Hypothalamus (tissue), 51 donors: ENCODE results near the gene GOT2.
"Not testable (repeated sequence)": the region's sequence is repeated elsewhere in the genome, so short reads cannot be mapped to it uniquely, and the experiment has no call there.

Experiments
- DNase-seq, 51 donors: peaks; one replicate each; lab custom pipeline; 2025; lab: John Stamatoyannopoulos, UW

GOT2 gene

GRCh38 chr16:58733671-58734458, at the start of gene GOT2:
Gene GOT2, minus strand, starts transcription at chr16:58734316. Its CDS starts 88 bp downstream, at chr16:58734228.
- peak in 50 of 51 donors; percentile 45 to 93 (median 72) for DNase-seq

- not testable (repeated sequence) for DNase-seq
Observed at GRCh38 chr16:58779291-58779690, 45.2 kb upstream of the GOT2 start.

GRCh38 chr16:58773870-58774269, 39.8 kb upstream of the GOT2 start:
- no peak for DNase-seq

- no peak for DNase-seq
Observed at GRCh38 chr16:58768145-58768544, 34.0 kb upstream of the GOT2 start.

- no peak for DNase-seq
Observed at GRCh38 chr16:58767581-58767980, 33.5 kb upstream of the GOT2 start.

- DNase-seq, result no peak
Observed at GRCh38 chr16:58756650-58757332, 22.7 kb upstream of the GOT2 start.

- DNase-seq, result peak in 48 of 51 donors; percentile 6 to 83 (median 49)
Observed at GRCh38 chr16:58755989-58756649, 22.0 kb upstream of the GOT2 start.

GRCh38 chr16:58753711-58754134, 19.6 kb upstream of the GOT2 start:
- no peak for DNase-seq

GRCh38 chr16:58744497-58744896, 10.4 kb upstream of the GOT2 start:
- DNase-seq, result no peak

GRCh38 chr16:58741976-58742375, 7.9 kb upstream of the GOT2 start:
- DNase-seq, result no peak

- DNase-seq, result no peak
Observed at GRCh38 chr16:58741166-58741565, 7.0 kb upstream of the GOT2 start.

GRCh38 chr16:58738672-58739296, 4.7 kb upstream of the GOT2 start:
- no peak for DNase-seq

GRCh38 chr16:58736341-58736740, 2.2 kb upstream of the GOT2 start:
- not testable (repeated sequence) for DNase-seq

- DNase-seq, result no peak
Observed at GRCh38 chr16:58734459-58734787, 307 bp upstream of the GOT2 start.

- peak in 2 of 51 donors; percentile 32 to 51 for DNase-seq
Observed at GRCh38 chr16:58733248-58733670, 857 bp downstream of the GOT2 start.

GRCh38 chr16:58732545-58733247, 1.4 kb downstream of the GOT2 start:
- DNase-seq, result peak in 2 of 51 donors; percentile 7 to 51

- DNase-seq, result peak in 12 of 51 donors; percentile 1 to 35 (median 6)
Observed at GRCh38 chr16:58730724-58731370, 3.3 kb downstream of the GOT2 start.

GRCh38 chr16:58727796-58728568, 6.1 kb downstream of the GOT2 start:
- DNase-seq, result no peak
